Midbrain (tissue), 1 donor: ENCODE data around the gene SHROOM3.

Source experiments
- DNase-seq: peaks from one replicate; lab custom pipeline; 2025; lab: John Stamatoyannopoulos, UW

Gene SHROOM3

DNA sequence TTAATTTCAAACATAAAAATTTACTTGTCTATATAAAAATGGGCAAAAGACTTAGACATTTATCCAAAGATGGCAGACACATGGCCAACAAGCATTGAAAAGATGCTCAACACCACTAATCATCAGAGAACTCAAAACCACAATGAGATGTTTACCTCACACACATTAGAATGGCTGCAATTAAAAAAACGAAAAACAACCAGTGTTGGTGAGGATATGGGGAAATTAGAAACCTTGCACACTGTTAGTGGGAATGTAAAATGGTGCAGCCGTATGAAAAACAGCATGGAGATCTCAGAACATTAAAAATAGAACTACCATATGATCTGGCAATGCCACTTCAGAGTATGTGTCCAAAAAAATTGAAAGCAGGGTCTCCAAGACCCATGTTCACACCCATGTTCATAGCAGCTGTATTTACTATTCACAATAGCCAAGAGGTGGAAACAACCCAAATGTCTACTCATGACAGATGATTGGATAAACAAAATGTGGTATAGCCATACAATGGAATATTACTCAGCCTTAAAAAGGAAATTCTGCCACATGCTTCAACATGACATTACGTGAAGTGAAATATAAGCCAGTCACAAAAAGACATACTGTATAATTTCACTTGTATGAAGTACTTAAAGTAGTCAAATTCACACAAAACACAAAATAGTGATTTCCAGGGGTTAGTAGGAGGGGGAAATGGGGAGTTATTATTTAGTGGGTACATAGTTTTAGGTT, 316.7 kb downstream of the SHROOM3 start:
- DNase-seq = no peak

DNA sequence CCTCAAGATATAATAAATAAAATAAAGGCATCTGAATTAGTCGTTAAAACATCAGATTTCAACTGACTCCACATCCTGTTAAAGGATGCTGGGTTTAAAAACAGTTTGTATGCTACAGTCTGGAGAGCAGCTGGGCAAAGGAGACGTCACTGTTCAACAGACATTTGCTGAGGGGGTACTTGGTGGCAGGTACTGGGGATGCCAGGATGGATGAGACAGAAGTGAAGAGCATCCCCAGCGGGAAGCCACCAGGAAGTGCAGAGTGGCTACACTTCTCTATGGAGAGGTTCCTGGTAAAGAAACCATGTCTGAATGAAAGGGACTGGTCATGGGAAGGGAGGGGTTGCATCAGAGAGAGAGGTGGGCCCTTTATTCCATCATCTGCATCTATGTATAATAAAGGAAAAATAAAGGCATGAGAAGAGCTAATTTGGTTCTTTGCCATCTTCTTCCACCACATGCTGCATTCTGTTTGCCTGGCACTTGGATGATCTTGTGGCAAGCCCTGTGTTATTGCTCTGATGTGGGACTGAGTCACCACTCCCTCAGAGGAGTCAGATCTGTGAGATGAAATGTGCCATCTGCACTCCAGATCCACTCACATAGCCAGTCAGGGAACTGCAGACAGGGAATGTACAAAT, 318.0 kb downstream of the SHROOM3 start:
- DNase-seq = no peak

GRCh38 chr4:76753814-76754213, 318.8 kb downstream of the SHROOM3 start:
- no peak for DNase-seq

GRCh38 chr4:76754439-76754838, 319.4 kb downstream of the SHROOM3 start:
- DNase-seq = no peak

GRCh38 chr4:76755756-76756155, 320.7 kb downstream of the SHROOM3 start:
- DNase-seq = no peak

- no peak for DNase-seq
Measured at GRCh38 chr4:76756416-76756815, 321.4 kb downstream of the SHROOM3 start.

GRCh38 chr4:76757418-76757939, 322.4 kb downstream of the SHROOM3 start:
- no peak for DNase-seq

- peak; percentile 56 for DNase-seq
Measured at GRCh38 chr4:76758290-76758882, 323.4 kb downstream of the SHROOM3 start.

DNA sequence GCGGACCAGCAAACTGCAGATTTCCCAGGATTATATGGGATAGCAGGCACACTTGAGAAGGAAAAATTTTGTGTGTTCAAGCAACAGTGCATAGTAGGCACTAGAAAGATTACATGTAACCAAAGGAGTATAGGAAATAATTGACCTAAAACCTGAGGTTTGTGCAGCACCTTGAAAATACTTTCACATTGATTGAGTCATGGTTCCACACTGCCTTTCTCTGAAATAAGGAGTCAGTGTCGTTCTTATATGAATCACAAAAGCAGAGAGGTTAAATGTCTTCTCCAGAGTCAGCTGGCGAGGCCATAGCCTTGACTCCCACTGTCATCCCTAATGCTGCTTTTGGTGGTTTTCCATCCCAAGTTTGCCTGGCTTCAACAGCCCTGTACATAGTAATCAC, 324.0 kb downstream of the SHROOM3 start:
- DNase-seq = no peak

- no peak for DNase-seq
Measured at GRCh38 chr4:76760193-76760592, 325.2 kb downstream of the SHROOM3 start.

DNA sequence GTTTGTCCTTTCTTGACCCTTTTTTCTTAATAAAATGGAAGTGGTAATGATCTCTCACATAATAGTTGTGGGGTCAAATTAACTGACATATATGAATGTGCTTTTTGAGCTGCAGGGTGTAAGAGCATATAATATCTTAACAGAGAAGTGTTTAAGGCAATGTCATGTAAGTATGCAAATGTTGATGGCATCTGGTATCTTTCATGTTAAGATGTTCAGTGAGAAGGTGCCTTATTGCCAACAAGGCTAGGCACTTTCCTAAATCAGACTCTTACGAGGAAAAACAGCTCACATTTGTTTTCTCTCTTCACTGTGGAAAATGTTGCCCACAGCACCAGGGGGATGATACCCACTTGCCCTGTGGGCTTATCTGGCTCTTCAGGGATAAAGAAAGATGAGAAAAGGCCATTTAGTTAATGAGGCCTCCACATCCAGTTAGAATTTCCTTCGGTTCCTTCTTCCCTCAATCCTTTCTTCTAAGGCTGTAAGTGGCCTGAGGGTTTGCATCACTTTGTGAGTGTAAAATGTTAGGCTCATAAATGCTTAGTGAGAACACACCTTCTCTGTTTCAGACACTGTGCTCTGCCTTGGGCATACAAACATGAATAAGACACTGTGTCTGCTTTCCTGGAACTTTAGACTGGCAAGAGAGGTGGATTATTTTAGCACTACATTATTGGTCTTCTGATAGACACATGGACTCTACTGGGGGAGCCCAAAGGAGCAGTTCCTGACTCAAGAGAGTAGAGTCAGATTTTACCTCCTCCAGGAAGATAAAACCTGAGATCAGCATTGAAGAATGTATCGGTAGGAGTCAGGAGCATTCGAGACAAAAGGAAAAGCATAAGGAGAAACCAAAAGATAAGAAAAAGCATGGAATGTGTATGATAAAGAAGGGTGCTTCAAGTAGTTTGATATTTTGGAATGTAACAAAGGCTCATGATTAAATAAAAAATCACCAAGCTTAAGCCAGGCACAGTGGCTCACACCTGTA, 327.4 kb downstream of the SHROOM3 start:
- no peak for DNase-seq

GRCh38 chr4:76764251-76764650, 329.2 kb downstream of the SHROOM3 start:
- no peak for DNase-seq

DNA sequence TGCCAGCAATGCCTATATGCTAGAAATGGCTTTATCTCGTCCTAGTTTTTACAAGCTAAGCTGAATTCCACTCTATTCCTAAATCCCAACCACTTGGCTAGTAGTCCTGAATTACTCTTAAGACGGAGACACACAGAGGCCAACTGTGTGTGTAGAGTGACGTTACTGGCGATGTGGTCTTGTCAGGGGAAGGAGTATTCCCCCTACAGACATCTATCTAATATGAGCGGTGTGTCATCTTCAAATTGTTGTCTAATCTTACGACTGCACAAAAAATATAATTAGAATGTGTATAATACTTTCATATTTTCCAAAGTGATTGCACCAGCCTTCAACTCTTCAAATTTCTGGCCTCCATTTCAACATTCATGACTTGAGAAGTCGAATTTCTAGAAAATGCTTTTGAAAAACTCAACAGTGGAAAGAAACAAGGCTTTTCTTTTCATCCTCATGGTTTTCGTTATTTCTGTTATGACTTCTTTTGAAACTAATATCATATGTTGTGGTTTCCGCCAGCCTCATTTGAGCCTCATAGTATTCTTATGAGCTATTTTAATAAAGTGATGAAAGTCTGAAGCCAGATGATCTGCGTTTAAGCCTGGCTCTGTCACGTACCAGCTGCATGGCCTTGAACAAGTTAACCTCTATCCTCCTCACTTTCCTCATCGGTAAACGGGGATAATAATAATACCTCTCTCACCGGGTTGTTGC, 330.6 kb downstream of the SHROOM3 start:
- no peak for DNase-seq

GRCh38 chr4:76767983-76768382, 333.0 kb downstream of the SHROOM3 start:
- DNase-seq = no peak

DNA sequence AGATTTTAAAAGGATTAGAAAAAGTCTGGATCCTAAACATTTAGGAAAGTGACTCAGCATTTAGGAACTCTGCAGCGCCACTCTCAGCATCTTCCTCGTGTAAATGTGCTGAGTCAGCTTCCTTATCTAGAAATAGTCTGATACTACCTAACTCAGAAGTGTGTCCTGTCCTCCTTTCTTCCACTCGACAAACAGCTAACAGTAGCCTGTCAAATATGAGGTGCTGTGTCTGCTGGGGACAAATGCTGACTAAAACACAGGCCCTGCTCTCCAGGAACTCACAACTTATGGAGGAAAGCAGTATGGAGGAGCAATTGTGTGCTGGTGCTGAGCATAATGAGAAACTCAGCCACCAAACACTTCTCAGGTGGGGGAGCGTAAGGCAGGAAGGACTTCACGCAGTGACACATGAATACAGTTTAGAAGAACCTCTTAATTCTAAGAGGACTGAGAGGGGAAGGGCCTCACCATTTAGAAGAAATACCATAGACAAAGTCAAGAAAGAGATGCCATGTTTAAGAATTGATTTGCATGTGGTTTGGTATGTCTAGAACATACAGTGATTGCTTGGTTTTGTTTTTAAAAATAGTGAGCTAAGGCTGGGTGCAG, 337.6 kb downstream of the SHROOM3 start:
- DNase-seq = no peak

DNA sequence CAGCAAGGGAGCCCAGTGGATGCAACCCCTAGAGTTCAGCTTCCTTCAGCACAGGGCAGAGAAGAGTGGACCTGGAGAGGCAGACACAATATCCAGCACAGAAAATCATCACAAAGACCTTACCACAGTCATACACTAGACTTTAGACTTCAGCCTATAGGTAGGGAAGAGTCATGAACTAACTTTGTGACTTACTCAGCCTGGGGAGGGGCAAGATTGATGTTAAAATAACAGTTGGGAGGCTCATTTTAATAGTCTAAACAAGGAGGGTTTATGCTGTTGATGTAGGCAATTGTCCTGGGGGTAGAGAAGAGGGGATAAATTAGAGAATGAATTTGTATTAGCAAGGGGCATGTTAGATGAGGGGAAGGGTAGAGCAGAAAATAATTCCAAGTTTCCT, 338.7 kb downstream of the SHROOM3 start:
- no peak for DNase-seq

DNA sequence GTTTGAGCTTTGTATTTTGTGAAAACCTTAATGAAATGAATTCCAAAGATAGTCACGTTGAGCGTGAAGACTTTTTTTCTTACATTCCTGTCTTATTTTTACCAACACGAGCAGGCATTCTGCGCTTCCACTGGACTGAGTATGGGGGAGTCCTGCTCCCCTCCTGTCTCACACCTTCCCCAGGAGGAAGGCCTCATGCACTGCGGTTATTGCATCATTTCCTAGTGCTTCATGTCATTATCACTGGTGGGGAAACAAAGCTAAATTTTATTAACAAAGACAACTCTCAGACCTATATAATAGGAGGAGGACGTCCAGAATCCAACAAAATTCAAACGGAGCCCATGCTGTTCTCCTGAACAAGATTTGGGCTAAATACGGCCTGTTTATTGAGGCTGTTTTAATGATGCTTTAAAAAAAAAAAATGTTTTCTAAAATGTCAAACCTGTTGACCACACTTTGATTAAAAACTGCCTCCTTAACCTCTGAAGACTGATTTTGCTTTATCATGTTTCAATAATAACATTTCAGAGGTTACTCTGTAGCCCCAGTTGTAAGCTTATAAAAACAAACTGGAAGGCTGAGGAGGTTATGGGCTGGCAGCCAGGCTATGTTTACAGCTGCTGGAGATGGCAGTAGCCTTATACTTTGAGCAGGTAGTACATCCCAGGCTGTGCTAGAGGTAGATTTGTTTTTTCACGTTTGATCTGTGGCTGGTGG, 344.9 kb downstream of the SHROOM3 start:
- DNase-seq = no peak

GRCh38 chr4:76780781-76781697, 346.0 kb downstream of the SHROOM3 start:
- no peak for DNase-seq
